GM23338 (cell line): ENCODE measurements around the gene HCRTR2. TPM values are rescaled to one million over a fixed set of nuclear protein-coding genes. Genes with fewer than 3 reads are reported as not detected.
"Not testable (repeated sequence)": the region's sequence is repeated elsewhere in the genome, so short reads cannot be mapped to it uniquely, and the experiment has no call there.

Source experiments
- ATAC-seq: fragments of 200-7000 bp; cut with Tn5 transposase; 3 replicates; pipeline ENCODE4 v1.9.1; 2020
- DNase-seq: peaks from one replicate; pipeline ENCODE4 v3.0.0-alpha.2; 2015; ENCODE audit warnings: low spot score
- H2AFZ ChIP-seq: fragments of 200-600 bp; sonication (generic); 2 replicates; pipeline ENCODE4 v1.8.0; 2016; ENCODE audit warnings: antibody characterized with exemption, mild to moderate bottlenecking, moderate library complexity
- H3F3A ChIP-seq: fragments of 200-600 bp; sonication (generic); replicated peaks from 2 replicates; pipeline ENCODE4 v1.8.0; 2017; ENCODE audit warnings: antibody characterized with exemption, mixed run types, low read depth
- H3K27ac ChIP-seq: fragments of 200-600 bp; sonication (generic); 2 replicates; pipeline ENCODE4 v1.6.1; 2016; ENCODE audit warnings: low read depth
- H3K27me3 ChIP-seq: fragments of 200-600 bp; sonication (generic); 2 replicates; pipeline ENCODE4 v1.8.0; 2016; ENCODE audit warnings: mild to moderate bottlenecking, mixed run types, moderate library complexity; ENCODE audit not compliant: insufficient read depth
- H3K36me3 ChIP-seq: fragments of 200-600 bp; sonication (generic); 2 replicates; pipeline ENCODE4 v1.8.0; 2016; ENCODE audit warnings: mild to moderate bottlenecking; ENCODE audit not compliant: insufficient read depth
- H3K4me1 ChIP-seq: fragments of 200-600 bp; sonication (generic); 2 replicates; pipeline ENCODE4 v1.8.0; 2016; ENCODE audit warnings: mild to moderate bottlenecking, moderate library complexity; ENCODE audit not compliant: insufficient read depth
- H3K4me2 ChIP-seq: fragments of 200-600 bp; sonication (generic); 2 replicates; pipeline ENCODE4 v1.7.1; 2017; ENCODE audit warnings: mixed run types
- H3K4me3 ChIP-seq: fragments of 200-600 bp; sonication (generic); 2 replicates; pipeline ENCODE4 v1.6.1; 2016; ENCODE audit warnings: mixed run types
- H3K79me2 ChIP-seq: fragments of 200-600 bp; sonication (generic); replicated peaks from 2 replicates; pipeline ENCODE4 v1.8.0; 2017; ENCODE audit warnings: mild to moderate bottlenecking; ENCODE audit not compliant: insufficient read depth
- H3K9me2 ChIP-seq: fragments of 200-600 bp; sonication (generic); 2 replicates; pipeline ENCODE4 v1.8.0; 2017; ENCODE audit not compliant: insufficient read depth
- H4K20me1 ChIP-seq: fragments of 200-600 bp; sonication (generic); replicated peaks from 2 replicates; pipeline ENCODE4 v1.8.0; 2017; ENCODE audit warnings: mild to moderate bottlenecking; ENCODE audit not compliant: insufficient read depth
- H3K27ac Mint-ChIP-seq: 2 replicates; pipeline ENCODE4 v1.8.0; 2020; ENCODE audit warnings: inconsistent platforms, mild to moderate bottlenecking, moderate library complexity, mixed read lengths
- H3K27me3 Mint-ChIP-seq: 3 replicates; pipeline ENCODE4 v1.8.0; 2022; ENCODE audit warnings: low read depth, mild to moderate bottlenecking, moderate library complexity, mixed read lengths, inconsistent platforms; ENCODE audit not compliant: insufficient read depth, poor library complexity
- H3K36me3 Mint-ChIP-seq: 3 replicates; pipeline ENCODE4 v1.8.0; 2021; ENCODE audit warnings: low read depth, mild to moderate bottlenecking, inconsistent platforms, moderate library complexity, mixed read lengths
- H3K4me1 Mint-ChIP-seq: 3 replicates; pipeline ENCODE4 v1.8.0; 2020; ENCODE audit warnings: mild to moderate bottlenecking, inconsistent platforms, mixed read lengths
- H3K4me3 Mint-ChIP-seq: 3 replicates; pipeline ENCODE4 v1.8.0; 2021; ENCODE audit warnings: moderate library complexity, mild to moderate bottlenecking, inconsistent platforms, mixed read lengths
- H3K9me3 Mint-ChIP-seq: 3 replicates; pipeline ENCODE4 v1.8.0; 2020; ENCODE audit warnings: moderate library complexity, mild to moderate bottlenecking, inconsistent platforms, mixed read lengths
- CREB1 ChIP-seq: fragments of 250-450 bp; sonication (Bioruptor Pico); IDR thresholded peaks from 2 replicates; pipeline ENCODE4 v1.5.0; 2020; ENCODE audit warnings: low read depth, mild to moderate bottlenecking, moderate library complexity
- CTCF ChIP-seq, 2 experiments: fragments of 200-600 bp in 1 of 2; sonication (generic) in 1 of 2; conservative IDR thresholded peaks; 2 replicates each; pipeline versions ENCODE4 v1.5.1 to v1.6.1; 2016 to 2017; ENCODE audit warnings: antibody characterized with exemption in 2 of 2, low read depth in 2 of 2, mild to moderate bottlenecking in 2 of 2, moderate library complexity in 1 of 2
- NANOG ChIP-seq: IDR thresholded peaks from 2 replicates; pipeline ENCODE4 v1.6.1; 2016; ENCODE audit warnings: antibody characterized with exemption, borderline replicate concordance
- POLR2AphosphoS5 ChIP-seq: IDR thresholded peaks from 2 replicates; pipeline ENCODE4 v1.6.1; 2016; ENCODE audit warnings: antibody characterized with exemption, low read depth
- polyA plus RNA-seq: library from polyadenylated mRNA; unstranded; fragments of >200 nt; fragmentation: Nextera tagmentation; extraction: Ambion mirVana; gene quantifications from 2 replicates; pipeline ENCODE4 v1.2.1, GENCODE V29; 2016
- total RNA-seq: library from RNA; depleted of rRNA; stranded (reverse); fragments of >200 nt; shearing (Covaris generic); gene quantifications from 2 replicates; pipeline ENCODE4 v1.2.3, GENCODE V29; 2014
- TF ChIP-seq, protein P1 (sequence below): fragments of 250-450 bp; sonication (Bioruptor Pico); IDR thresholded peaks from 2 replicates; pipeline ENCODE4 v1.5.0; 2020; ENCODE audit warnings: mild to moderate bottlenecking, moderate library complexity

Gene HCRTR2
- total and polyA plus RNA-seq, 2 experiments from 2014 or later = 0.15 TPM; not detected in 1

- H3K4me3 Mint-ChIP-seq, ATAC-seq, H3K27me3 Mint-ChIP-seq, H3K36me3 ChIP-seq, H3K4me1 ChIP-seq, H3K79me2 ChIP-seq, H3F3A ChIP-seq, H4K20me1 ChIP-seq, H3K4me3 ChIP-seq, H3K27ac ChIP-seq, H2AFZ ChIP-seq, H3K4me2 ChIP-seq, H3K4me1 Mint-ChIP-seq, H3K27me3 ChIP-seq, H3K9me2 ChIP-seq, H3K9me3 Mint-ChIP-seq, H3K36me3 Mint-ChIP-seq, H3K27ac Mint-ChIP-seq: not testable (repeated sequence)
- DNase-seq = peak; percentile 45
- peak; percentile 64 to 81 for TF ChIP-seq CTCF (conservative IDR thresholded peaks at IDR 0.05; ENCODE audit: low read depth in 2 of 2)
Observed at GRCh38 chr6:55240975-55241605, 66.8 kb downstream of the HCRTR2 start.

DNA sequence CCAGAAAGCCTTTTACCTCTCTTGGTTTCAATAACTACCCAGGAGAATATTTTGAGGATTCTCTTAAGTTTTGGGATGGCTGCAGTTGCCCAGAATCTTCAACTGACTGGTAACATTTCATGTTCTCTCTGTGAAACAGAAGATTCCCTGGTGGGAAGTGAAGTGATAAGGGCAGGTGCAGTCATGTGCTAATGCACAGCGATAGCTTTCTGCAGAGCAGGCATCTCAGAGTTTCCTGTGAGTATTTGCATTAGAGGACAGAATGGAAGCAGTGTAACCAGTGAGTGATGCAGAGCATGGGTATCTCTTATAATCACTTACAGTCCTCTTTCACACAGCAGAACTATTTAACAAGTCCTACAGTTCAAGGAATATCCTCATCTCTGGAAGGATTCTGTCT lies 76.1 kb downstream of the HCRTR2 start:
- TF ChIP-seq CREB1 = no peak
- TF ChIP-seq, protein P1, sequence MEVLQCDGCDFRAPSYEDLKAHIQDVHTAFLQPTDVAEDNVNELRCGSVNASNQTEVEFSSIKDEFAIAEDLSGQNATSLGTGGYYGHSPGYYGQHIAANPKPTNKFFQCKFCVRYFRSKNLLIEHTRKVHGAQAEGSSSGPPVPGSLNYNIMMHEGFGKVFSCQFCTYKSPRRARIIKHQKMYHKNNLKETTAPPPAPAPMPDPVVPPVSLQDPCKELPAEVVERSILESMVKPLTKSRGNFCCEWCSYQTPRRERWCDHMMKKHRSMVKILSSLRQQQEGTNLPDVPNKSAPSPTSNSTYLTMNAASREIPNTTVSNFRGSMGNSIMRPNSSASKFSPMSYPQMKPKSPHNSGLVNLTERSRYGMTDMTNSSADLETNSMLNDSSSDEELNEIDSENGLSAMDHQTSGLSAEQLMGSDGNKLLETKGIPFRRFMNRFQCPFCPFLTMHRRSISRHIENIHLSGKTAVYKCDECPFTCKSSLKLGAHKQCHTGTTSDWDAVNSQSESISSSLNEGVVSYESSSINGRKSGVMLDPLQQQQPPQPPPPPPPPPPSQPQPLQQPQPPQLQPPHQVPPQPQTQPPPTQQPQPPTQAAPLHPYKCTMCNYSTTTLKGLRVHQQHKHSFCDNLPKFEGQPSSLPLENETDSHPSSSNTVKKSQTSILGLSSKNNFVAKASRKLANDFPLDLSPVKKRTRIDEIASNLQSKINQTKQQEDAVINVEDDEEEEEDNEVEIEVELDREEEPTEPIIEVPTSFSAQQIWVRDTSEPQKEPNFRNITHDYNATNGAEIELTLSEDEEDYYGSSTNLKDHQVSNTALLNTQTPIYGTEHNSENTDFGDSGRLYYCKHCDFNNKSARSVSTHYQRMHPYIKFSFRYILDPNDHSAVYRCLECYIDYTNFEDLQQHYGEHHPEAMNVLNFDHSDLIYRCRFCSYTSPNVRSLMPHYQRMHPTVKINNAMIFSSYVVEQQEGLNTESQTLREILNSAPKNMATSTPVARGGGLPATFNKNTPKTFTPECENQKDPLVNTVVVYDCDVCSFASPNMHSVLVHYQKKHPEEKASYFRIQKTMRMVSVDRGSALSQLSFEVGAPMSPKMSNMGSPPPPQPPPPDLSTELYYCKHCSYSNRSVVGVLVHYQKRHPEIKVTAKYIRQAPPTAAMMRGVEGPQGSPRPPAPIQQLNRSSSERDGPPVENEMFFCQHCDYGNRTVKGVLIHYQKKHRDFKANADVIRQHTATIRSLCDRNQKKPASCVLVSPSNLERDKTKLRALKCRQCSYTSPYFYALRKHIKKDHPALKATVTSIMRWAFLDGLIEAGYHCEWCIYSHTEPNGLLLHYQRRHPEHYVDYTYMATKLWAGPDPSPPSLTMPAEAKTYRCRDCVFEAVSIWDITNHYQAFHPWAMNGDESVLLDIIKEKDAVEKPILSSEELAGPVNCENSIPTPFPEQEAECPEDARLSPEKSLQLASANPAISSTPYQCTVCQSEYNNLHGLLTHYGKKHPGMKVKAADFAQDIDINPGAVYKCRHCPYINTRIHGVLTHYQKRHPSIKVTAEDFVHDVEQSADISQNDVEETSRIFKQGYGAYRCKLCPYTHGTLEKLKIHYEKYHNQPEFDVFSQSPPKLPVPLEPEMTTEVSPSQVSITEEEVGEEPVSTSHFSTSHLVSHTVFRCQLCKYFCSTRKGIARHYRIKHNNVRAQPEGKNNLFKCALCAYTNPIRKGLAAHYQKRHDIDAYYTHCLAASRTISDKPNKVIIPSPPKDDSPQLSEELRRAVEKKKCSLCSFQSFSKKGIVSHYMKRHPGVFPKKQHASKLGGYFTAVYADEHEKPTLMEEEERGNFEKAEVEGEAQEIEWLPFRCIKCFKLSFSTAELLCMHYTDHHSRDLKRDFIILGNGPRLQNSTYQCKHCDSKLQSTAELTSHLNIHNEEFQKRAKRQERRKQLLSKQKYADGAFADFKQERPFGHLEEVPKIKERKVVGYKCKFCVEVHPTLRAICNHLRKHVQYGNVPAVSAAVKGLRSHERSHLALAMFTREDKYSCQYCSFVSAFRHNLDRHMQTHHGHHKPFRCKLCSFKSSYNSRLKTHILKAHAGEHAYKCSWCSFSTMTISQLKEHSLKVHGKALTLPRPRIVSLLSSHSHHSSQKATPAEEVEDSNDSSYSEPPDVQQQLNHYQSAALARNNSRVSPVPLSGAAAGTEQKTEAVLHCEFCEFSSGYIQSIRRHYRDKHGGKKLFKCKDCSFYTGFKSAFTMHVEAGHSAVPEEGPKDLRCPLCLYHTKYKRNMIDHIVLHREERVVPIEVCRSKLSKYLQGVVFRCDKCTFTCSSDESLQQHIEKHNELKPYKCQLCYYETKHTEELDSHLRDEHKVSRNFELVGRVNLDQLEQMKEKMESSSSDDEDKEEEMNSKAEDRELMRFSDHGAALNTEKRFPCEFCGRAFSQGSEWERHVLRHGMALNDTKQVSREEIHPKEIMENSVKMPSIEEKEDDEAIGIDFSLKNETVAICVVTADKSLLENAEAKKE (CRISPR knock-in tag) = peak; percentile 90
- TF ChIP-seq NANOG = peak; percentile 59
- no peak for TF ChIP-seq POLR2AphosphoS5
- Histone ChIP-seq H3K9me2 (no peaks in the 10 kb centered on the region), H2AFZ (no peak overlapping the region), H3K4me3 (0 out of 2 replicates have a peak overlapping the region, but pooled peaks have one; percentile 2), H3K36me3 (no peaks in the 10 kb centered on the region), H3K27me3 (no peaks in the 10 kb centered on the region), H3F3A (no peaks in the 10 kb centered on the region), H3K79me2 (no peaks in the 10 kb centered on the region), H3K27ac (no peak overlapping the region), H3K4me2 (peak overlapping the region; percentile 12), H4K20me1 (no peaks in the 10 kb centered on the region), H3K4me1 (peaks cover 24% of the 10 kb centered on the region)
- Mint-ChIP-seq H3K9me3 (no peaks in the 10 kb centered on the region), H3K4me3 (peak overlapping the region; percentile 20; the same call in 1 of the 3 replicates), H3K27me3 (no peaks in the 10 kb centered on the region), H3K27ac (peak overlapping the region; percentile 88), H3K36me3 (no peaks in the 10 kb centered on the region), H3K4me1 (peaks cover 31% of the 10 kb centered on the region)
- DNase-seq (peak; percentile 41), ATAC-seq (peak; percentile 84)
